Measurements from ENCODE around the gene ATAD3A.

Gene ATAD3A

GRCh38 chr1:1544544-1544943 is 32.6 kb downstream of the ATAD3A start:
- TF ChIP-seq EGR1 (IDR thresholded peaks at IDR 0.05) (no peak), MAX (IDR thresholded peaks at IDR 0.05) (no peak), TAF1 (IDR thresholded peaks at IDR 0.05; ENCODE audit: low read depth) (no peak), USF1 (IDR thresholded peaks at IDR 0.05) (no peak), CREB1 (IDR thresholded peaks at IDR 0.05; ENCODE audit: low read depth) (no peak), CEBPB (IDR thresholded peaks at IDR 0.05) (no peak), TEAD4 (IDR thresholded peaks at IDR 0.05) (no peak), REST (IDR thresholded peaks at IDR 0.05; ENCODE audit: low read depth) (no peak), YY1 (IDR thresholded peaks at IDR 0.05; ENCODE audit: low read depth) (no peak), RAD21 (IDR thresholded peaks at IDR 0.05; ENCODE audit: low read depth) (no peak), TCF12 (IDR thresholded peaks at IDR 0.05; ENCODE audit: low read depth) (no peak), FOXM1 (IDR thresholded peaks at IDR 0.05; ENCODE audit: borderline replicate concordance, low read depth) (no peak), EP300 (IDR thresholded peaks at IDR 0.05; ENCODE audit: borderline replicate concordance) (no peak), ZBTB7A (IDR thresholded peaks at IDR 0.05; ENCODE audit: low read depth) (no peak), NFIC (IDR thresholded peaks at IDR 0.05) (no peak)

GRCh38 chr1:1545946-1546737 is 34.2 kb downstream of the ATAD3A start:
- TF ChIP-seq EP300 (IDR thresholded peaks at IDR 0.05; ENCODE audit: borderline replicate concordance) = no peak
- no peak for TF ChIP-seq RAD21 (IDR thresholded peaks at IDR 0.05; ENCODE audit: low read depth)
- TF ChIP-seq FOXM1 (IDR thresholded peaks at IDR 0.05; ENCODE audit: borderline replicate concordance, low read depth) = no peak
- no peak for TF ChIP-seq USF1 (IDR thresholded peaks at IDR 0.05)
- TF ChIP-seq ZBTB7A (IDR thresholded peaks at IDR 0.05; ENCODE audit: low read depth) = no peak
- TF ChIP-seq EGR1 (IDR thresholded peaks at IDR 0.05) = no peak
- TF ChIP-seq TEAD4 (IDR thresholded peaks at IDR 0.05) = no peak
- TF ChIP-seq TAF1 (IDR thresholded peaks at IDR 0.05; ENCODE audit: low read depth) = no peak

GRCh38 chr1:1547011-1547410 is 35.0 kb downstream of the ATAD3A start:
- TF ChIP-seq NFIC (IDR thresholded peaks at IDR 0.05) (no peak), RAD21 (IDR thresholded peaks at IDR 0.05; ENCODE audit: low read depth) (no peak), CREB1 (IDR thresholded peaks at IDR 0.05; ENCODE audit: low read depth) (no peak), TAF1 (IDR thresholded peaks at IDR 0.05; ENCODE audit: low read depth) (no peak), MAX (IDR thresholded peaks at IDR 0.05) (no peak), EGR1 (IDR thresholded peaks at IDR 0.05) (no peak), EP300 (IDR thresholded peaks at IDR 0.05; ENCODE audit: borderline replicate concordance) (no peak), USF1 (IDR thresholded peaks at IDR 0.05) (no peak), CEBPB (IDR thresholded peaks at IDR 0.05) (no peak), ZBTB7A (IDR thresholded peaks at IDR 0.05; ENCODE audit: low read depth) (no peak), TEAD4 (IDR thresholded peaks at IDR 0.05) (no peak), TCF12 (IDR thresholded peaks at IDR 0.05; ENCODE audit: low read depth) (no peak), YY1 (IDR thresholded peaks at IDR 0.05; ENCODE audit: low read depth) (no peak), FOXM1 (IDR thresholded peaks at IDR 0.05; ENCODE audit: borderline replicate concordance, low read depth) (no peak), REST (IDR thresholded peaks at IDR 0.05; ENCODE audit: low read depth) (no peak)

- TF ChIP-seq NFIC (IDR thresholded peaks at IDR 0.05) = no peak
- no peak for TF ChIP-seq YY1 (IDR thresholded peaks at IDR 0.05; ENCODE audit: low read depth)
- no peak for TF ChIP-seq CREB1 (IDR thresholded peaks at IDR 0.05; ENCODE audit: low read depth)
- TF ChIP-seq FOXM1 (IDR thresholded peaks at IDR 0.05; ENCODE audit: borderline replicate concordance, low read depth) = no peak
Observed at GRCh38 chr1:1547476-1547875, 35.5 kb downstream of the ATAD3A start.

- no peak for TF ChIP-seq TEAD4 (IDR thresholded peaks at IDR 0.05)
- TF ChIP-seq TAF1 (IDR thresholded peaks at IDR 0.05; ENCODE audit: low read depth) = no peak
- no peak for TF ChIP-seq CREB1 (IDR thresholded peaks at IDR 0.05; ENCODE audit: low read depth)
- no peak for TF ChIP-seq RAD21 (IDR thresholded peaks at IDR 0.05; ENCODE audit: low read depth)
- TF ChIP-seq MAX (IDR thresholded peaks at IDR 0.05) = no peak
- no peak for TF ChIP-seq EP300 (IDR thresholded peaks at IDR 0.05; ENCODE audit: borderline replicate concordance)
- no peak for TF ChIP-seq CEBPB (IDR thresholded peaks at IDR 0.05)
Observed at GRCh38 chr1:1548591-1548990, 36.6 kb downstream of the ATAD3A start.
